Breast epithelium (tissue), 4 donors: Measurements from ENCODE around the gene BEST1. TPM values are rescaled to one million over a fixed set of nuclear protein-coding genes. Genes with fewer than 3 reads are reported as not detected.

Experiments used
- DNase-seq, 2 donors: peaks; one replicate each; pipeline ENCODE4 v3.0.0-alpha.2; 2019; ENCODE audit warnings: low spot score in 2 of 2
- H3K27ac ChIP-seq, 2 donors: fragments of 200-600 bp; sonication (generic) in 1 of 2; one replicate each; pipeline ENCODE4 v1.5.1; 2016 to 2019; ENCODE audit warnings: mild to moderate bottlenecking in 1 of 2
- H3K27me3 ChIP-seq, 2 donors: fragments of 200-600 bp; sonication (generic) in 1 of 2; one replicate each; pipeline versions ENCODE4 v1.5.1 to v1.6.0; 2017 to 2019; ENCODE audit warnings: control low read depth in 1 of 2, mild to moderate bottlenecking in 1 of 2
- H3K36me3 ChIP-seq: fragments of 200-600 bp; one replicate; pipeline ENCODE4 v1.5.1; 2019
- H3K4me1 ChIP-seq, 2 donors: fragments of 200-600 bp; sonication (generic); one replicate each; pipeline ENCODE4 v1.5.1; 2016 to 2019; ENCODE audit warnings: control low read depth in 1 of 2
- H3K4me3 ChIP-seq, 3 donors: fragments of 200-600 bp; sonication (generic); 1 replicate in 2 of 3; 2 replicates in 1 of 3; pipeline ENCODE4 v1.5.1; 2016 to 2019; ENCODE audit warnings: mild to moderate bottlenecking in 3 of 3, moderate library complexity in 2 of 3
- H3K9me3 ChIP-seq, 2 donors: fragments of 200-600 bp; sonication (generic) in 1 of 2; one replicate each; pipeline ENCODE4 v1.5.1; 2016 to 2019; ENCODE audit warnings: control low read depth in 1 of 2
- CTCF ChIP-seq, 3 donors: fragments of 450-650 bp; IDR thresholded peaks; one replicate each; pipeline ENCODE4 v1.5.1; 2016 to 2017; ENCODE audit warnings: antibody characterized with exemption in 3 of 3, mild to moderate bottlenecking in 3 of 3, moderate library complexity in 3 of 3
- POLR2A ChIP-seq: fragments of 450-650 bp; IDR thresholded peaks from one replicate; pipeline ENCODE4 v1.6.1; 2016; ENCODE audit warnings: antibody characterized with exemption, mild to moderate bottlenecking, moderate library complexity
- POLR2AphosphoS5 ChIP-seq, 3 donors: sonication (generic); formaldehyde crosslinking; IDR thresholded peaks; one replicate each; pipeline ENCODE4 v1.6.1; 2017; ENCODE audit warnings: antibody characterized with exemption in 3 of 3
- intact Hi-C: fragments of 100-400 bp; cut with DNase I; formaldehyde crosslinking; loops from one replicate; pipeline ENCODE4 v1.15.1; 2023; ENCODE audit warnings: low total_unique reads
- total RNA-seq, 3 donors: library from RNA; depleted of rRNA; stranded (reverse); fragments of >200 nt; gene quantifications; one replicate each; pipeline ENCODE4 v1.1.0, GENCODE V29; 2016

Gene BEST1
- total RNA-seq, 3 donors from 2014 or later: 3.7 to 10.1 (median 5.9) TPM

GRCh38 chr11:61978703-61979661 lies 28.8 kb downstream of the BEST1 start:
- H3K9me3 ChIP-seq: no peaks in the 10 kb centered on the region
- H3K36me3 ChIP-seq: no peaks in the 10 kb centered on the region
- no peaks in the 10 kb centered on the region for H3K27me3 ChIP-seq
- peak overlapping the region; percentile 59 to 74 for H3K27ac ChIP-seq
- peaks cover 0 to 31% of the 10 kb centered on the region in 2 donors for H3K4me1 ChIP-seq
- H3K4me3 ChIP-seq: no peak overlapping the region
- TF ChIP-seq POLR2A (no peak), CTCF (IDR thresholded peaks at IDR 0.05) (no peak), POLR2AphosphoS5 (IDR thresholded peaks at IDR 0.05) (no peak)
- peak; percentile 33 for DNase-seq
- intact Hi-C loops: no loop called here

- Histone ChIP-seq H3K9me3 (no peaks in the 10 kb centered on the region), H3K4me1 (peaks cover 0 to 15% of the 10 kb centered on the region in 2 donors), H3K27ac (peak overlapping the region; percentile 71 to 72), H3K4me3 (no peak overlapping the region), H3K36me3 (no peaks in the 10 kb centered on the region), H3K27me3 (no peaks in the 10 kb centered on the region)
- TF ChIP-seq POLR2A (no peak), POLR2AphosphoS5 (IDR thresholded peaks at IDR 0.05) (no peak), CTCF (IDR thresholded peaks at IDR 0.05) (no peak)
- peak; percentile 50 to 52 for DNase-seq
- intact Hi-C loops: no loop called here
These were observed 30.8 kb downstream of the BEST1 start for GRCh38 chr11:61980783-61981541.

GRCh38 chr11:61983419-61983818 lies 33.3 kb downstream of the BEST1 start:
- no peaks in the 10 kb centered on the region for H3K27me3 ChIP-seq
- peaks cover 0 to 4% of the 10 kb centered on the region in 2 donors for H3K4me1 ChIP-seq
- TF ChIP-seq POLR2AphosphoS5 (IDR thresholded peaks at IDR 0.05) (no peak), POLR2A (no peak), CTCF (IDR thresholded peaks at IDR 0.05) (no peak)
- no peaks in the 10 kb centered on the region for H3K9me3 ChIP-seq
- intact Hi-C loops: no loop called here
- peak; percentile 0 to 9 for DNase-seq
- H3K27ac ChIP-seq: no peak overlapping the region
- no peak overlapping the region for H3K4me3 ChIP-seq
- H3K36me3 ChIP-seq: no peaks in the 10 kb centered on the region

GRCh38 chr11:61985869-61986268 lies 35.7 kb downstream of the BEST1 start:
- TF ChIP-seq POLR2A (no peak), CTCF (IDR thresholded peaks at IDR 0.05) (no peak), POLR2AphosphoS5 (IDR thresholded peaks at IDR 0.05) (no peak)
- Histone ChIP-seq H3K27ac (no peak overlapping the region), H3K36me3 (no peaks in the 10 kb centered on the region), H3K4me1 (peaks cover 0 to 2% of the 10 kb centered on the region in 2 donors), H3K9me3 (no peaks in the 10 kb centered on the region), H3K4me3 (no peak overlapping the region), H3K27me3 (no peaks in the 10 kb centered on the region)
- intact Hi-C loops: no loop called here
- DNase-seq: peak in 1 of 2 donors; percentile 30
